Ramos (cell line): ENCODE data around the gene KRTAP19-2.
"Not testable (repeated sequence)": the region's sequence is repeated elsewhere in the genome, so short reads cannot be mapped to it uniquely, and the experiment has no call there.

Source experiments
- in situ Hi-C: fragments of 300-500 bp; cut with MboI; formaldehyde crosslinking; loops from one replicate; pipeline ENCODE4 v1.14.3; 2022; ENCODE audit warnings: low sequenced_read_pairs; ENCODE audit not compliant: unreplicated experiment

The KRTAP19-2 gene, protein sequence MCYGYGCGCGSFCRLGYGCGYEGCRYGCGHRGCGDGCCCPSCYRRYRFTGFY

DNA sequence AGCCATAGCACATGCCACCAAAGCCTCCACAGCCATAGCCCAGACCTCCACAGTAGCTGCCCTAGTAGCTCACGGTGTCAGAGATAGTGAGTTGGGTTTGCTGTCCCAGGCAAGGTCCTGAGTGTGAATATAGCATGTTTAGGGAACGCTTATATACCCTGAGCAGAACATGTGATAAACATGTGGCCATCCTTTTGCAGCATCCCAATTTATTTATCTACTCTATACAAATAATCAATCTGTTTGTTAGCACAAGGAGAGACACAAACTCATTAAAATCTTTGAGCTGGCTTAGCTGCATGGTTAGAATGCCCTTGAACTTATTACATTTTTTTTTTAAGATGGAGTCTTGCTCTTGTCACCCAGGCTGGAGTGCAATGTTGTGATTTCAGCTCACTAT is at the start of gene KRTAP19-2:
TSS of gene KRTAP19-2 (minus strand) at position 101 of the 400 bp plus-strand sequence. CDS start at position 13, 88 bp downstream.
- in situ Hi-C loops, result no loop called here

DNA sequence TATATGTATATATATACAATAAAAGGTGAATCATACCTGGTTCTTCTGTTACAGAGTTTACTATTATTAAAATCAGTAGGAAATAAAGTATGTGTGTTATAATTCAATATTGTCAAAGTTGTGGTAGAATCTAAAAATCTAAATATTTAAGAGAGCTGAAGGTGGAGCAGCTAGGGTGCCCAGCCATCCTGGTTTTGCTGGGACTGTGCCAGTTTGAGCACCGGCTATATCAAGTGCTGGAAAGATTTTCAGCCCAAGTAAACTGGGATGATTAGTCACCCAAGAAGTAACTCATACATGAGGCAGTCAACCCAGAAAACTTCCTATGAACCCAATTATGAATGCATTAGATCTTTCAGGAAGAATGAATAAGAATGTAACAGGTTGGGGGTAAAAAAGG is 31.6 kb upstream of the KRTAP19-2 start:
- in situ Hi-C loops, result no loop called here

DNA sequence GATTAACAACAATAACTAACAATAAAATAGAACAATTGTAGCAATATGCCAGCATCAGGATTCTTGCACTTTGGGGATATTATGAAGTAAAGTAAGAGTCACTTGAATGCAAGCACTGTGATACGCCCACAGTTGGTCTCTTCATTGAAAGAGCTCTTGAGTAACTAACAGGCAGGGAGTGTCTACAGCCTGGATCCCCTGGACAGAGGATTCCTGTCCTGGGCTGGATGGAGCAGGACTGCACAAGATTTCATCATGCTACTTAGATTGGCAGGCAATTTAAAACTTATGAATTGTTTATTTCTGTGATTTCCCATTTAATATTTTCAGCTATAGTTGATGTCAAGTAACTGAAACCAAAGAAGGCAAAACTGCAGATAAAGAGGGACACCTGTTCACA is 28.4 kb upstream of the KRTAP19-2 start:
- in situ Hi-C loops, result no loop called here

DNA sequence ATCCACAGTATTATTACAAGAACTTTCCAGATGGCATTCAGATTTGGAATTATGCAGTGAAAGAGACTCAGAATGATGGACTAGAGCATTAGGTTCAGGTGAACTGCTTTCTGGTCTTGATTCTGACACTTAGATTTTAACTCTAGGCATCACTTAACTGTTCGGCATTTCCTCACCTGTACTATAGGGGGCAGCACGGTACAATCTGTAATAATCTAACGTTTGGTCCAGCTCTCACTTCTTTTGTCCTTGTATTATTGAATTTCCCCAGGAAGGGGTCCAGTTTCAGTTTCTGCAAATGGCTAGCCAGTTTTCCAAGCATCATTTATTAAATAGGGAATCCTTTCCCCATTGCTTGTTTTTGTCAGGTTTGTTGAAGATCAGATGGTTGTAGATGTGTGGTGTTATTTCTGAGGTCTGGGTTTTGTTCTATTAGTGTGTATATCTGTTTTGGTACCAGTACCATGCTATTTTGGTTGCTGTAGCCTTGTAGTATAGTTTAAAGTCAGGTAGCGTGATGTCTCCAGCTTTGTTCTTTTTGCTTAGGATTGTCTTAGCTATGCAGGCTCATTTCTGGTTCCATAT is 18.5 kb upstream of the KRTAP19-2 start:
- in situ Hi-C loops, result not testable (repeated sequence)

DNA sequence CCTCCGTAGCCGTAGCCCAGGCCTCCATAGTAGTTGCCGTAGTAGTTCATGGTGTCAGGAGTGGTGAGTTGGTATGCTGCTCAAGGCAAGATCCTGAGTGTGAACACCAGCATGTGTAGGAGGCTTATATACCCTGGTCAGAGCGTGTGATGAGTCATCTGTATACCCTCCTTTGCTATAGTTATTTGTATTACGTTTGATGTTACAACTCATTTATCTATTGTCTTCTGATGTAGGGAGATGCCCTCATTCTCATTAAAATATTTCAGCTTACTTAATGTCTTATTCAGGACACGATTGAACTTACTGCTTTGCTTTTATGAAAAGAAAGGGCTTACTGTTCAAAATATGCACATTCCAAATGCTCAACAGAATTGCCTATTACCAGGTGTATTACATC is 14.8 kb upstream of the KRTAP19-2 start, which contains the start of gene KRTAP19-5:
TSS of gene KRTAP19-5 (minus strand) at position 101 of the 400 bp plus-strand sequence. CDS start at position 50, 51 bp downstream.
- in situ Hi-C loops, result no loop called here

DNA sequence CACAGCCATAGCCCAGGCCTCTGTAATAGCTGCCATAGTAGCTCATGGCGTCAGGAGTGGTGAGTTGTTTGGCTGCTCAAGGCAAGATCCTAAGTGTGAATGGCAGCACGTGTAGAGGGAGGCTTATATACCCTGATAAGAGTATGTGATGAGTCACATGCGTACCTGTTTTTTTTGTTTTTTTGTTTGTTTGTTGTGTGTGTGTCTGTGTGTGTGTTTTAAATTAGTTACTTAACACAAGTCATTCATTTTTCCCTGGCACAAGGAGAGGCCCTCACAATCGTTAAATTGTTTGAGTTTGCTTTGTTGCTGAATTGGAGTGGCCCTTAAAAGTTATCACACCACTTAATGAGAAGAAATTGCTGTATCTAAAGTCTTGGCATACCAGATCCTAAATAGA is 9.8 kb upstream of the KRTAP19-2 start, which contains the start of gene KRTAP19-4:
TSS of gene KRTAP19-4 (minus strand) at position 101 of the 400 bp plus-strand sequence. CDS start at position 46, 55 bp downstream.
- in situ Hi-C loops, result no loop called here

DNA sequence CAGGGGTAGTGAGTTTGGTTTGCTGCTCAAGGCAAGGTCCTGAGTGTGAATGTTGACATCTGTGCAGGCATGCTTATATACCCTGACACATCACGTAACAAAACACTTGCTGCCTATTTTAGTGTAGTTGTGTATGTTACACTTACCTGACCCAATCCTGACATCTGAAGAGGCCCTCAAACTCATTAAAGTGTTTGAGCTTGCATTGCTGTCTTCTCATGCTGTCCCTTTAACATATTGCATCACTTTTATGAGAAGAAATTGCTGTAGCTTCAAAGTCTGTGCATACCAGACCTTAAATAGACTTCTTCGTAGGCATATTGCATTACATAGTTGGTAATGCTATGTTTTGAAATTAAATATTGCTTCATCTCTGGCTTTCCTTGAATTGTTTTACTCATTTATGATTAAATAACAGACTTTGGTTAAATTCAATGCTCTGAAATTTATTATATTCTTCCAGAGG is 4.8 kb upstream of the KRTAP19-2 start, which contains the start of gene KRTAP19-3:
TSS of gene KRTAP19-3 (minus strand) at position 51 of the 466 bp plus-strand sequence. CDS start 56 bp downstream, outside the sequence.
- in situ Hi-C loops, result no loop called here

DNA sequence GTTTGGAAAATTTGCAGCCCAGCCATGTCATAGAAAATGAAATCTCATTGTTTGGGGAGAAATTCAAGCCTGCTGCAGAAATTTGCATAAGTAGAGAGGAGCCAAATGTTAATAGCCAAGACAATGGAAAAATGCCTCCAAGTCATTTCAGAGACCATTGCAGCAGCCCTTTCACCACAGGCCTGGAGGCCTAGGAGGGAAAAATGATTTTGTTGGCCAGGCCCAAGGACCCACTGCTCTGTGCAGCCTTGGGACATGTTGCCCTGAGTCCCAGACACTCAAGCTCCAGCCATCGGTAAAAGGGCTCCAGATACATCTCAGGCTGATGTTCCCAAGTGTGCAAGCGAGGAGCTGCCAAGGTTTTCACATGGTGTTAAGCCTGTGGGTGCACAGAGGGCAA is 1.1 kb downstream of the KRTAP19-2 start:
- in situ Hi-C loops, result no loop called here

DNA sequence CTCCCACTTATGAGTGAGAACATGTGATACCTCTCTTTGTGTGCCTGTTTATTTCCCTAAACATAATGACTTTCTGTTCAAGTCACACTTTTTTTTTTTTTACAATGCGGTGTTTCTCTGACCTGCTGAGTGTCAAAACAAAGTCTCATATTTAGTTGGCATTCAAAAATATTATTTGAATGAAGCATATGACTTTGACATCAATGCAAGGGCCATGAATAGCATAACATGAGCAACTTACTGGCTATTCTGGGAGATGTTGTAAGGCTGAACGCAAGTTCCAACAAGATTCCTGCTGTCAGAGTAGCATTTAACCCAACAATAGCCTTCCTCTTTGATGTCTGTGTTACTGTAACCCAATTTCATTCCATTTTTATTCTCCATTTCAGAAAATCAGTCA is 5.1 kb downstream of the KRTAP19-2 start:
- in situ Hi-C loops, result no loop called here

DNA sequence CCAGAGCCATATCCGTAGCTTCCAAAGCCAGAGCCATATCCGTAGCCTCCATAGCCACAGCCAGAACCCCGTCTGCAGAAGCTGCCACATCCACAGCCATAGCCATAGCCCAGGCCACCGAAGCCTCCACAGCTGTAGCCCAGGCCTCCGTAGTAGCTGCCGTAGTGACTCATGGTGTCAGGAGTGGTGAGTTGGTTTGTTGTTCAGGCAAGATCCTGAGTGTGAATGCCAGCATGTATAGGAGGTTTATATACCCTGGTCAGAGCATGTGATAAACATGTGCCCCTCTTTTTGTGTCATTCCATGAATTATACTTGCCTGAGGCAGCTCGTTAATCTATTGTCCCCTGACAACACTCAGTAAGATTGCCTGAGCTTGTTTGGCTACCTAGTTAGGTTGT is 7.1 kb downstream of the KRTAP19-2 start, which contains the start of gene KRTAP19-1:
TSS of gene KRTAP19-1 (minus strand) at position 223 of the 400 bp plus-strand sequence. CDS start at position 173, 50 bp downstream.
- in situ Hi-C loops, result no loop called here

DNA sequence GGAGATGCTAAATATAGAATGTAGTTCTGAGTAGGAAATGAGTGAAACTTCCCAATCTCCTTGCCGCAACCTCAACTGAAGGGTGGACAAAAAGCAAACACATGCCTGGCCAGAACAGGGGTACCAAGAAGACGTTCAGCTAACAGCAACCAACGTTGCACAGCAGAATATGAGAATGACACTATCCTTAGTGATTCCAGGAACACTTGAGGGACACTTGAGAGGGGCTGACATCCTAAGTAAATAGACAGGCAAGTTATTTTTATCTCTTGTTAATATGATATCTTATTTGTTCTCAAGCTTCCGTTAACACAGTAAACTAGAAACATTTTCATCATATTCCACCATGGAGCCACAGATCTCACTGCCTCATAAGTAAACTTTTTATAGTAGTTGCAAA is 8.0 kb downstream of the KRTAP19-2 start:
- in situ Hi-C loops, result no loop called here

DNA sequence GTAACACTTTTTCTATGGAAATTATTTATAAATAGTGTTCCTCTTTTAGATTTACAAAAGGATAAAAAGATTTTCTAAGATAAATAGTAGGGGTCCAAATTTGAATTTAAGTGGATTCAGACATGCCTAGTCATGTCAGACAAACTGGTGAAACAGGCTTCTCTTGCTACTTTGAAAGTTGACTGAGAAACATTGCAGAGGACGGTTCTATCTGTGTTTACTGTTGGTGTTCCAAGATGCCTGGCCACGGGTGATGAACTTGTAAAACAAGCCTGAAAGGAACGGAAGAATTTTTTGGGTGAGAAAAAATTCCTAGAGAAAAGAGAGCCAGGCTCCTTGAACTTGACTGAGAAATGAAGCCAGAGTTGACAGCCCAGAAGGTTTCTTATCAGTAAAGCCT is 9.2 kb downstream of the KRTAP19-2 start:
- in situ Hi-C loops, result no loop called here

DNA sequence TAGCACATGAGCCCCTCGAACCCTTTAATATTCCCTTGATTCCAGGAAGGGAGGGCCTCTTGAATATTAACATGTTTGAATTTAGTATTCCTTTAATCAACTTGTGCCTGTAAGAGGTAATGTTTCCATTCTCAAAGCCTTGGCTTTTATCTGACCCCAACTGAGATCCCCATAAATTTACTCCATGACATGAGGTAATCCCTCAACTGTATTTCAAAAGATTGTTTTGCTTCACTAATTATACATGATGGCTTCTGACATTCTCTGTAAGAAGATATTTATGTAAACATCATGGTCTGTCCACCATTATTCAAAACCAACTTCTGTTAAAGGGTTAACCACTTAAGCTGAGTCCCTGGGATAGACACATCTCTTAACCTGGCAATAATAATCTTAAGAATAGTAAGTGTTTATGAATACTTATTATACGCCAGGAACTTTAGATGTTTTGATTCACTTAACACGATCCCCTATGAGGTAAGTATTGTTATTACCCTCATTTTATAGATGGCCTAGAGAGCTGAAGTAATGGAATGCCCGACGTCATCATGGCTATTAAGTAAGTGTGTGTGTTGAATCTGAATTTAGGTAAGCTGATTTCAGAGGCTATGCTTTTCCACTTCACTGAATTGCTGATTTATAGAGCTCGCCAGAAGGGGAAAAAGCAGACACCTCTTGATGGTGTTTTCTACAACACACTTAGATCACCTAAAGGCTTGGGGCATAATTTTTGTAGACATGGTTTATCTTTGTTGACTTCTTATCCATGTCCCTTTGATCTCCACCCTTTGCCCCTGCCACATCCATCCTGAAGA is 18.1 kb downstream of the KRTAP19-2 start:
- in situ Hi-C loops, result no loop called here

DNA sequence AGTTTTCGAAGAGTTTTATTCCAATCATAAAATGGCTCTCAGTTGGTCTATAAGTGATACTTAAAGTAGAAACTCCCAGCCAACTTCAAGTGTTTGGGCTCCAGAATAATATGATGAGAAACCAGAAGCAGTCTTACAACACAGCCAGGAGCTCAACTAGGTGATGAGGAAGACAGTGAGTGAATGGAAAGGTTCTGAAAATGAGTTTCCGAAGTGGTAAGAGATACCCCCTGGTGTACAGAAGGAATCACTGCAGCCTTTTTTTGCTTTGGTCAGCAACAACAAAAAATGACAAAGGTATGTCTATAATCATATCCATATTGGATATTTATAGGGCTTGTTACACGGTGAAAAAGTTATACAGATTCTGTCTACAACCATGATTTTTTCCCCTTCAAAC is 23.5 kb downstream of the KRTAP19-2 start:
- in situ Hi-C loops, result no loop called here

DNA sequence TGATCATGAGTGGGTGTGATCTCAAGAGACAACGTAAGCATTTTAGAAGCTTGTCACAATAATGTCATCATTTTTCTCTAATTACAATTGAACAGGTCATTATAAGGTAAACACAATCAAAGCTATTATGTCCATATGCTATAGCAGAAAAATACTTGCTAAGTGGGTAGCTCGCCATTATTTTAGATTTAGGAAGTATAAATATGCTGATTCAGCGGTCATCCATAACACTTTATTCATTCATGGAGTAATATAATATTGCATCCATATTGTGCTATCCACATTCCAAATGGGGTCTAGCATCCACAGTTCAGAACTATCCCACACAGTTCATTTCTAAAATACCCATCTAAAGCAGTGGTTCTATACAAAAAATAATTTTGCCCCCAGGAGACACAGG is 38.7 kb downstream of the KRTAP19-2 start:
- in situ Hi-C loops, result no loop called here

DNA sequence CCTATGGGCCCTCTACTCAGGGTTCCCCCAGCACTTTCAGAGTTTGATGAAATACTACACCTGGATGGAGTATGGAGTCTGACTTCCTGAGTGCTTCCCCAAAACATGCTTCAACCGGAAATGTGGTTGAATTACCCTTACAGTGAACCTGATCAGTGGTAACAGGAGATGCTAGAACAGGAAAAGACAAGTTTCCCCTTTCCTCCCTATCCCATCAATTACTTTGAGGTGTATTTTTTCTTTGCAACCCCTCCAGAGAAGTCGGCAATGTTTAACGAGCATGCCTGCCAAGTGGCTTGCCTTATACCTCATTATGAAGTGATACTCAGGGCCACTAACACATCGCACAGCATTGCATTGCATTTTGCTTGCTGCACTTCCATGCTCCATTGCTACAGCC is 40.2 kb downstream of the KRTAP19-2 start:
- in situ Hi-C loops, result no loop called here

DNA sequence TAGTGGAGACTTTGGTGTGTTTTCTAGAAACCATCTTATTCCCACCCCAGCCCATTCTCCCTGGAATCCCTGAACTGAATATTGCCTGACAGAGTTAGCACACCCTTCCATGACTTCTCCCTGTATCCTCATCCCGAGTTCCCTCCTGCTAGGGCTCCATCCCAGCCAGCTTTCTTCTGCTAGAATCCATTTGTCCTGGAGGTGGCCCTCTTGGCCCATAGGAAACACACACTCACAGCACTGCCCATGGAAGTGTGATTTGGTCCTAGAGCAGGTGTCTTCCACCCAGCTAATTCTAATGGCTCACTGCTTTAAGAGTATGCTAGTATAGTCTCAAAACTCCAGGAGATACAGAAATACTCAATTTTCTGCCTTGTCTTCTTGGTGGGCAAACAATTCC is 43.0 kb downstream of the KRTAP19-2 start:
- in situ Hi-C loops, result no loop called here

DNA sequence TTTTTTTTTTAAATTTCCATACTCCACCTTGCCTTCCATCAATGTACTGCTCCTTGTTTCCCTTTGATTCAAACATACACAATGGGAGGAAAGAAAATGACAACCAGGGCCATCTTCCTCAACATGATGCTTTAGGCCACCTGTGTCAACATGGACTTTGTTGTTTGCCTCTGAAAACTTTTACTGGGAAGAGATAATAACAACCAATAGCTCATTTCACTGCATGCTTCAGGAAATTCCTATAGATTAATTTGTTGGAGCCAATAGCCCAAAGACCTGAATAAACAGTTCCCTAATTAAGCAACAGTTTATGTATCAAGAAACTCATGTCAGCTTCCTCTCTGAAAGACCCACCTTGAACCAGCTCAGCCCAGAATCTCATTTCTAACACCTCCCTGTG is 44.0 kb downstream of the KRTAP19-2 start:
- in situ Hi-C loops, result no loop called here

DNA sequence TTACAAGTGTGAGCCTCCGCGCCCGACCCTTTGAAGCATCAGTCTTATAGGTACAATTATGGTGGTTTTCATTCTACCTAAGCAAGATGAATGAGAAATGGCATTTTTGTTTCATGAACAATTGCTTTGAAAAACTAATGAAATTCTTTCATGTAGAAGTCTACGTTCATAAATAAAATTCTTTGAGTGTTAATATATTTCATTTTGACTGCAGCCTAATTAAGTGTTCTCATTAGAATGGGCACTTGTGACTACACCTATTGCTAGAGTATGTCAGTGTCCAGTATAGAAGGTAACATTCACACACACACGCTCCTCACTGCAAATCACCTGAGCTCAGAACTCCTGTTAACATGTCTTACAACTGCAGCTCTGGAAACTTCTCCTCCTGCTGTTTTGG is 47.3 kb downstream of the KRTAP19-2 start, which contains the start of gene KRTAP15-1:
TSS of gene KRTAP15-1 (plus strand) at position 301 of the 400 bp plus-strand sequence. CDS start at position 354, 53 bp downstream.
- in situ Hi-C loops, result no loop called here
